Endodermal cell (in vitro differentiated cells): ENCODE measurements around the gene CYP8B1. TPM values are rescaled to one million over a fixed set of nuclear protein-coding genes. Genes with fewer than 3 reads are reported as not detected.
"Not testable (repeated sequence)": the region's sequence is repeated elsewhere in the genome, so short reads cannot be mapped to it uniquely, and the experiment has no call there.

Source experiments
- DNase-seq: peaks from one replicate; pipeline ENCODE4 v3.0.0-alpha.2; 2017
- H3K27ac ChIP-seq: 2 replicates; pipeline ENCODE4 v1.5.1; 2013; ENCODE audit warnings: mild to moderate bottlenecking, low read depth, low read length, moderate library complexity
- H3K27me3 ChIP-seq: 2 replicates; pipeline ENCODE4 v1.6.1; 2013; ENCODE audit warnings: mild to moderate bottlenecking, low read length, moderate library complexity; ENCODE audit not compliant: insufficient read depth, control insufficient read depth, poor library complexity, severe bottlenecking
- H3K36me3 ChIP-seq: 2 replicates; pipeline ENCODE4 v1.7.0; 2013; ENCODE audit warnings: mild to moderate bottlenecking, low read length, moderate library complexity; ENCODE audit not compliant: control insufficient read depth, insufficient read depth
- H3K4me1 ChIP-seq: one replicate; pipeline ENCODE4 v1.7.0; 2013; ENCODE audit warnings: low read length; ENCODE audit not compliant: control insufficient read depth, insufficient read depth
- H3K4me3 ChIP-seq: 2 replicates; pipeline ENCODE4 v1.5.1; 2013; ENCODE audit warnings: mild to moderate bottlenecking, low read length, moderate library complexity
- H3K9ac ChIP-seq: 2 replicates; pipeline ENCODE4 v1.6.1; 2013; ENCODE audit warnings: mild to moderate bottlenecking, low read length, moderate library complexity; ENCODE audit not compliant: poor library complexity, severe bottlenecking; ENCODE audit errors: extremely low read depth
- H3K9me3 ChIP-seq: 2 replicates; pipeline ENCODE4 v1.6.1; 2013; ENCODE audit warnings: mild to moderate bottlenecking, low read length, moderate library complexity; ENCODE audit not compliant: control insufficient read depth
- H3K27ac Mint-ChIP-seq: 2 replicates; pipeline ENCODE4 v1.8.0; 2020; ENCODE audit warnings: mixed read lengths
- H3K27me3 Mint-ChIP-seq: 2 replicates; pipeline ENCODE4 v1.8.0; 2021; ENCODE audit warnings: mild to moderate bottlenecking, mixed read lengths; ENCODE audit not compliant: insufficient read depth
- H3K36me3 Mint-ChIP-seq: 2 replicates; pipeline ENCODE4 v1.8.0; 2020; ENCODE audit warnings: low read depth, mixed read lengths
- H3K4me1 Mint-ChIP-seq: 2 replicates; pipeline ENCODE4 v1.8.0; 2020; ENCODE audit warnings: mixed read lengths
- H3K4me3 Mint-ChIP-seq: 2 replicates; pipeline ENCODE4 v1.8.0; 2020; ENCODE audit warnings: mild to moderate bottlenecking, moderate library complexity, mixed read lengths
- H3K9me3 Mint-ChIP-seq: 2 replicates; pipeline ENCODE4 v1.8.0; 2020; ENCODE audit warnings: mild to moderate bottlenecking, mixed read lengths
- CTCF ChIP-seq: fragments of 200-600 bp; sonication (generic); conservative IDR thresholded peaks from 2 replicates; pipeline ENCODE4 v1.5.0; 2021; ENCODE audit warnings: antibody characterized with exemption, mild to moderate bottlenecking
- WGBS, 2 experiments: methylation state at CpG; one replicate each; pipeline versions ENCODE4 v1.1.5 to v1.1.7; 2013; ENCODE audit warnings: missing lambda C conversion rate in 2 of 2, mixed read lengths in 1 of 2; ENCODE audit not compliant: insufficient coverage in 1 of 2, insufficient read length in 1 of 2; 5-methylcytosine and 5-hydroxymethylcytosine counted together
- total RNA-seq, 2 donors: library from RNA; stranded (reverse); fragmentation: NEBNext Ultra II Directional in 1 of 2; extraction: Animal tissue kit (Norgen Biotek cat#: 25700) in 1 of 2; gene quantifications; 2 replicates in 1 of 2; 3 replicates in 1 of 2; pipeline ENCODE4 v1.2.1, GENCODE V29; 2021

The CYP8B1 gene
- total RNA-seq, 2 donors from 2014 or later = not detected

- H3K4me3 ChIP-seq = peak overlapping the region; percentile 58
- no peaks in the 10 kb centered on the region for H3K36me3 ChIP-seq
- 76 to 93% methylated on average over 3 of the region's 3 CpGs for WGBS, 2 experiments
- Mint-ChIP-seq H3K27me3 (no peaks in the 10 kb centered on the region), H3K36me3 (no peaks in the 10 kb centered on the region), H3K4me1 (peaks cover 61% of the 10 kb centered on the region), H3K4me3 (no peak overlapping the region), H3K9me3 (no peaks in the 10 kb centered on the region), H3K27ac (peak overlapping the region; percentile 88)
- no peak overlapping the region for H3K27ac ChIP-seq
- no peaks in the 10 kb centered on the region for H3K27me3 ChIP-seq
- no peaks in the 10 kb centered on the region for H3K9me3 ChIP-seq
- peaks cover 36% of the 10 kb centered on the region for H3K4me1 ChIP-seq
- no peak overlapping the region for H3K9ac ChIP-seq
- no peak for TF ChIP-seq CTCF
- DNase-seq = peak; percentile 62
These were observed 11.4 kb upstream of the CYP8B1 start for GRCh38 chr3:42887084-42887483.

- Histone ChIP-seq H3K4me3 (peak overlapping the region; percentile 58), H3K27ac (no peak overlapping the region), H3K36me3 (no peaks in the 10 kb centered on the region), H3K27me3 (no peaks in the 10 kb centered on the region), H3K9ac (peak overlapping the region; percentile 13), H3K9me3 (no peaks in the 10 kb centered on the region), H3K4me1 (peaks cover 33% of the 10 kb centered on the region)
- H3K4me1 Mint-ChIP-seq = peaks cover 54% of the 10 kb centered on the region
- H3K27me3 Mint-ChIP-seq = no peaks in the 10 kb centered on the region
- peak overlapping the region; percentile 88 for H3K27ac Mint-ChIP-seq
- no peak for TF ChIP-seq CTCF
- H3K36me3 Mint-ChIP-seq = no peaks in the 10 kb centered on the region
- no peaks in the 10 kb centered on the region for H3K9me3 Mint-ChIP-seq
- H3K4me3 Mint-ChIP-seq = no peak overlapping the region
- DNase-seq = no peak
- WGBS, 2 experiments = 93% methylated on average over 1 of the region's 1 CpG; no CpG with 5 or more reads in 1 of the 2 experiments
These were observed 10.7 kb upstream of the CYP8B1 start for GRCh38 chr3:42886294-42886822.

GRCh38 chr3:42884324-42884723 is 8.6 kb upstream of the CYP8B1 start:
- H3K27me3 Mint-ChIP-seq = no peaks in the 10 kb centered on the region
- H3K9me3 ChIP-seq = no peaks in the 10 kb centered on the region
- peaks cover 43% of the 10 kb centered on the region for H3K4me1 Mint-ChIP-seq
- no peak overlapping the region for H3K4me3 Mint-ChIP-seq
- H3K36me3 Mint-ChIP-seq = no peaks in the 10 kb centered on the region
- H3K4me3 ChIP-seq = peak overlapping the region; percentile 8
- H3K27me3 ChIP-seq = no peaks in the 10 kb centered on the region
- TF ChIP-seq CTCF = no peak
- peak; percentile 70 for DNase-seq
- H3K27ac ChIP-seq = no peak overlapping the region
- H3K27ac Mint-ChIP-seq = peak overlapping the region; percentile 82
- no peaks in the 10 kb centered on the region for H3K9me3 Mint-ChIP-seq
- no peak overlapping the region for H3K9ac ChIP-seq
- H3K36me3 ChIP-seq = no peaks in the 10 kb centered on the region
- H3K4me1 ChIP-seq = peaks cover 29% of the 10 kb centered on the region
- WGBS, 2 experiments = 37 to 50% methylated on average over 1 to 2 of the region's 2 CpGs

GRCh38 chr3:42883251-42883930 is 7.7 kb upstream of the CYP8B1 start:
- not testable (repeated sequence) for H3K27me3 ChIP-seq, H3K36me3 Mint-ChIP-seq, H3K9me3 ChIP-seq, H3K27ac ChIP-seq, H3K9me3 Mint-ChIP-seq, H3K27me3 Mint-ChIP-seq, H3K9ac ChIP-seq, H3K4me3 Mint-ChIP-seq, H3K36me3 ChIP-seq
- Histone ChIP-seq H3K4me1 (peaks cover 29% of the 10 kb centered on the region), H3K4me3 (peak overlapping the region; percentile 26)
- 83 to 91% methylated on average over 2 to 6 of the region's 6 CpGs for WGBS, 2 experiments
- H3K27ac Mint-ChIP-seq = peak overlapping the region; percentile 23
- DNase-seq = peak; percentile 10
- peaks cover 36% of the 10 kb centered on the region for H3K4me1 Mint-ChIP-seq
